ENCODE results near the gene RTRAF.

RTRAF gene

DNA sequence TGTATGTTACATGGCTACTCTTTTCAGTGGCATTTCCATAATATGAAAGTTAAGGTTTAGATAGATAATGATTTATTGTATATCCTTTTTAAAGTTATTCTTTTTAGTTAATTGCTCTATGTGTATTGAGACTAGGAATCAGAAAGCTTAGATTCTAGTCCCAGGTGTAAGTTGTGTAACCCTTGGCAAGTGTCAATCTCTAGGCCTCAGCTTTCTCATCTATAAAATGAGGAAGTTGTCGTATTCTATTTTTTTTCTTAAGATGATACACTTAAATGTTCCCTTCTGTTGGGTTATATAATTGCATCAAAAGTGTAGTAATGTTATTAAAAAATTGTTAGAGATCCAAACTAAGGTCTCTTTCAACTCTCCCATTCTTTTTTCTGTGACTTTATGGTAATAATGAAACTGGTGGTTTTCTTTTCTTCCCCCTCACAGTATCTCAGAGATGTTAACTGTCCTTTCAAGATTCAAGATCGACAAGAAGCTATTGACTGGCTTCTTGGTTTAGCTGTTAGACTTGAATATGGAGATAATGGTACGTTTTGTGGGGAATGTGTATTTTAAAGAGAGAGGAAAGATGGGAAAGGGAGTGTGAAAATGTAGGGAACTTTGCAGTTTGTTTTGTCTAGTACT lies 4.1 kb downstream of the RTRAF start:
- DNase-seq (ENCODE audit: low spot score): no peak

DNA sequence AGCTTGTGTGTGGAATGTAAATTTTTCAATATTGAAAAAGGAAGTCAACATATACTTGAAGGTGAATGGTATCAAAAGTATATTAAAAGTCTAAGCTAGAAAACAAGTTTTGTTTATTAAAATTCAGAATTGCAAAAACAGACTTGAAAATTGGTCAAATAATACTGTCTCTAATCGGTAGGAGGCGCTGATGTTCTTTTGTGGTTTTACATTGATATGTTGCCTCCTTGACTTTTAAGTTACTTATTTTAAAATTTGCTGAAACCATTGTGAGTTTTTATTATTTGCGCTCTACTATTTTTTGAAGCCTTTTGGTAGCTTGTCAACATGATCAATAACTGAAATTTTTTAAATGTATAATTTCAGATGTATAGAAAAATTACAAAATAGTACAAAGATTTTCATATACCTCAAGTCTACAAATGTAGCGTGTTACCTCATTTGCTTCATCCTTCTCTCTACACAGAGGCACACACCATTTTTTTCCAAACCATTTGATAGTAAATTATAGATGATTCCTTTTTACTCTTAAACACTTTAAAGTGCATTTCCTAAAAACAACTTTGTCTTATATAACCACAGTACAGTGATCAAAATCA lies 6.9 kb downstream of the RTRAF start:
- no peak for DNase-seq (ENCODE audit: low spot score)

DNA sequence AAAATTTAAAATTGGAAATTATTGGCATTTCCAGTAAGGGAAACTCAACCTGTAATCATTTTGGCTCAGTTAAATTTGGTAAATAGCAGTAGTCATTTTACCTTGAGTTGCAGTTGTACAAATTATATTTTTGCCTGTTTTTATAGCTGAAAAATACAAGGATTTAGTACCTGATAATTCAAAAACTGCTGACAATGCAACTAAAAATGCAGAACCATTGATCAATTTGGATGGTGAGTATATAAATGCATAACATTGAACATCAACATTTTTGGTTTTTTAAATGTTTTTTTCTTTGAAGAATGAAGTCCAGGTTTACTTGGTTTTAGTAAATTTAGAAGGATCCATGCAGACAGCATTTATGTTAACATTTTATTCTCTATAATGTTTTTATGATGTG lies 9.0 kb downstream of the RTRAF start:
- DNase-seq (ENCODE audit: low spot score): no peak

DNA sequence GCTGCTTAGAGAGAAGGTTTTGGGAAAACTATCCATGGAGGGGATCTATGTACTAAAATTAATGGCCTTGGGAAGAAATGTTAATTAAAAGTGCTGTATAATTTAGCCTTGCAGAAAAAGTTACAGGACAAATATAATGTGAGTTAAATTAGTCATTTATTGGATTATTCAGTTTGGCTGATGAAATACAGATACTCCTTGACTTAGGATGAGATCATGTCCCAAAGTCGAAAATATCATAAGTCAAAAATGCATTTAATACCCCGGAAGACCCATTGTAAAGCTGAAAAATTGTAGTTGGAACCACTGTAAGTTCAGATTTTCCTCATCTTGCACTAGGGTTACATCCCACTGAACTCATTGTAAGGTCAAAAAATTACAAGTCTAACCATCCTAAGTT lies 9.7 kb downstream of the RTRAF start:
- DNase-seq (ENCODE audit: low spot score): no peak

DNA sequence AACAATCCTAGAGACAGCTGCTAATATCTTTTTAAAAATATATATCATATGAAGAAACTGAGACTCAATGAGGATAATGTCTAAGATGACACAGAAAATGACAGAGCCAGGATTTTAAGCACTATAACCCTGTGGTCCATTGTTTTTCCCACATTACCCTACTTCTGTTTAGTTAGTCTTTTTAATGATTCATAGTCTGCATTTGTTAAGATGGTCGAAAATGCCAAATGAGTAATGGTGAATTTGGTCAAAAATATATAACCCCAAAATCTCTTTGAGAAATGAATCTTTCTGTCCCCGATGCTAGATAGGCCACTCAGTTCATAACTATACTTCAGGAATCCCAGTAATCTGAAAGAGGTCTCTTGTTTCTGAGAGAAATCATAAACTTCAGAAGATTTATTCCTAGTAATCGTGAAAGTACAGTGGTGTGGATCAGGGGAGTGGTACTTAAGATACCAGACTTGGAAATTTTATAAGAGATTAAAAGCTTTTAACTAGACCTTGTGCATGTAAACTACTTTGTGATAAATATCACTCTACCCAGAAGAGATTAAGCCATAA lies 10.8 kb downstream of the RTRAF start:
- DNase-seq (ENCODE audit: low spot score): no peak

DNA sequence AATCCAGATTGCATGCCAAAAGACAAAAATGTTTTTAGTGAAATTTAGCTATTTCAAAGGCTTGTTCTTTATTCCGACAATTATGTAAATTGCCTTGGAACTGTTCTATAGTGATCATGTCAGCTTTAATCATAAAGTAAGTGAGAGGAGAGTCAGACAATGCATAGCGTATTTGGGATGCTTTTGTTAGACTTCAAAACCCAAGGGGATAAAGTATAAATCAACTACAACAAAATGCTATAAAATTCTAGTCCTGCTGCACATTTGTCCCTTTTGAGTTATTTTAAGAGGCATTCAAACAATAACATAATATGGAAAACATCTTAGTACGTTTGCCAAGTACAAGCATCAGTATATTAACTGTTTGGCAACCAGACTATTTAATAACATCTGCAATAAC lies 11.3 kb downstream of the RTRAF start:
- DNase-seq (ENCODE audit: low spot score): no peak

DNA sequence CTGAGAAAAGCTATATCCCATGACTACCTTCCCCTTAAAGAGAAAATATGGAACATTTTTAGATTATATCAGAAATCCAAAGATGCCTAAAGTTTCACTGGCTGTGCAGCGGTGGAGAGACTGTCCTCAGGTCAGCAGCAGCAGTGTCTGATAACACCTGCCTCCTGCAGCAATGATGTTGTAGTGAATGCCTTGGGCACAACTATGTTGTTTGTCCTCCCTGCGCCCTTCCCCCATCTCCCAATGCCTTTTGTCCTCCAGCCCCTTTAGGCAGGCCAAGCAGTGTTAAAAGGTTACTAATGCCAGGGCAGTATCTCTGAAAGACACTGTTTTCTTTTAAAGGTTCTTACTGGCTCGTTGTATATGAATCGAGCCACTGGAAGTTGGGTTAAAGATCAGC lies 13.2 kb downstream of the RTRAF start:
- DNase-seq (ENCODE audit: low spot score): no peak

DNA sequence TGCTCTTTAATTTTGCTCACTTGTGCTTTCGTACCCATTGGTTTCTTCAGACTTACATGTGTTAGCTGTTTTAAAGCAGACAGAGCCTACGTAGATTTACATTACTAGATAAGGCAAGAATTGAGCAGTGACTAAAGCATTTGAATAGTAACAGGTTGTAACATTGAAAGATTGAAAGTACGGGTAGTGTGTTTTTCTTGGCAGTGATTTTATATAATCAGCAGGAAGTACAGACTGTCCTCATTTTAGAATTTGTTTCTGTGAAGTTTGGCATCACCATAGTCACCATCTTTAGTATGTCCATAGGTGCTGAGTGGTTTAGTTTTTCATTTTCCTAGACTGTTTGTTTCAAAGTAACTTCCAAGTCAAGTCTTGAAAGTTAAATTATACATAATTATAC lies 14.0 kb downstream of the RTRAF start:
- DNase-seq (ENCODE audit: low spot score): no peak

DNA sequence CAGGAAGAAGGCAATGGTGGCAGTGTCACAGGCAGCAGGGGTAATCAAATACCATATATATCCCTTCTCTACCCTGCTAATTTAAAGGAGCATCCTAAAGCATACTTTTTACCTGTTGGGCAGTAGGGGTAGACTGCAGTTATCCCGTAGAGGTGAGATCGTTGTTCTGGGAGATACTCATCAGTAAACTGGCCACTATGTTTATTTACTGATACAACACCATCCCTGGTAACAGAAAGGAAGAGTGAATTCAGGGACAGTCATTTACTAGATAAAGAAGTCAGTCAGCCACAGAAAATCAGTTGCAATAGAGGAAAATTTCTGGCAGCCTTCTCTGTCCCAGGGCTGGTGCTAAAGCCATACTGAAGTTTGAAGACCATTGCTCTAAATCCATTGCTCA lies 16.3 kb downstream of the RTRAF start:
- DNase-seq (ENCODE audit: low spot score): no peak

DNA sequence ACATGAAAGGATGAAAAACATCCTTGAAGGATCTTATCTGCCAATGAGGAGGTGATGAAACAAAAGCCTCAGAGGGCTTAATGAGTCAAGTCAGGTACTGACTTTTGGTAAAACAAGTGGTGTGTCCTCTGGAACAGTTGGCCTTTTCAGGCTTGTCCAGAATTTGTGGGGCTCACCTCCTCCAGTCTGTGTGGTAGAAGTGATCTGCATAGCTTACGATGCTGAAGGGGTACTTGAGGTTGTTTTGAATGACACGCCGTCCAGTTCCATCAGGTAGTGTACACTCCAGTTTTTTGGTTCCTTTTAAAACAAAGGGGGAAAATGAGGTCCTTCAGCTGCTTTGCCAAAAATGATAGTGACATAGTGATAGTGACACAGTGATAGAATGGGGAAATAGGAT lies 17.0 kb downstream of the RTRAF start:
- DNase-seq (ENCODE audit: low spot score): no peak

DNA sequence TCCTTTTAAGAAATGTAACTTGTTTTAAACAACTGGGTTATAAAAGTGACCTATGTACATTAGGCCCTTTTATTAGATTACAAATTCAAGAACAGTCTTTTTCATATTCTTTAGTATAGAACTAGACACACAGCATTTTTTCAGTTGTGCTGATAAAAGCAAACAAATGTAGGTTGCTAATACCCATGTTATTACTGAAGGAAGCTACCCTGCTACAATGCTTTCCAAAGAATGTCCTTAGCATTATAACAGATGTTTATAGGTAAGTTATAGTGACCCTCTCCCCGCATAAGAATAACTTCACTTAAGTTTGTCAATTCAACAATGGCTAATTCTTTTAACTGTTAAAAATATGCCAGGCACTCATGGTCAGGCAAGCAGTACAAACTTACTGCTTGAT lies 17.9 kb downstream of the RTRAF start:
- no peak for DNase-seq (ENCODE audit: low spot score)

DNA sequence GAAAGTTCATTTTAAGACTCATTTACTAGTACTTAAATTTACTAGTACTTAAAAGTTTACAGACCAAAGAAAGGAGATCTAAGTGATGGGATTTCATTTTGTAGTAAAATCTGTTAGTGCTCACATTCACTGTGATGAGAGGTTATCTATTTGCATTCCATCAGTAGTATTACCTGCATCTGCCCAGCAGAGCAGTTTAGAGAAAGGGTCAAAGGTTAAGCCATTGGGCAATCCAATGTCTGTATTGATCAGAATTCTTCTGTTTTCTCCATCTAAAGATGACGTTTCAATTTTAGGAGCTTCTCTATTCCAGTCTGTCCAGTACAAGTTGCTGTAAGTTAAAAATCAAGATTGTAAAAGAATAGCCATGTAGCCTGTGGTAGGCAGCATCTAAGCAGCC lies 18.3 kb downstream of the RTRAF start:
- no peak for DNase-seq (ENCODE audit: low spot score)

DNA sequence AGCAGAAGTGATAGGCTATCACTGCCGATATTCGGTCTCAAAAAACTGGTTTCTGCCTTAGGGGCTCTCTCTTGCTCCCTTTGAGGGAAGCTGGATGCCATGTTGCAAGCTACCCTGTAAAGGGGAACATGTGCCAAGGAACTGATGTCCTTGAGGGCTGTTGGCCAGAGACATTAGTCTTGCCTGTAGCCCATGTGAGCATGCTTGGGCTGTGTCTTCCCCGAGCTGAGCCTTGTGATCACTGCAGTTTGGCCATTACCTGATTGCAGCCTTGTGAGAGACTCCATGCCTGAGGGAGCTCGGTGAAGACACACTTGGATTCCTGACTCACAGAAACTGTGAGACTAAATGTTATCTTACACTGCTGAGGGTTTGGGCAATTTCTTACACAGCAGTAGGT lies 18.8 kb downstream of the RTRAF start:
- DNase-seq (ENCODE audit: low spot score): no peak

DNA sequence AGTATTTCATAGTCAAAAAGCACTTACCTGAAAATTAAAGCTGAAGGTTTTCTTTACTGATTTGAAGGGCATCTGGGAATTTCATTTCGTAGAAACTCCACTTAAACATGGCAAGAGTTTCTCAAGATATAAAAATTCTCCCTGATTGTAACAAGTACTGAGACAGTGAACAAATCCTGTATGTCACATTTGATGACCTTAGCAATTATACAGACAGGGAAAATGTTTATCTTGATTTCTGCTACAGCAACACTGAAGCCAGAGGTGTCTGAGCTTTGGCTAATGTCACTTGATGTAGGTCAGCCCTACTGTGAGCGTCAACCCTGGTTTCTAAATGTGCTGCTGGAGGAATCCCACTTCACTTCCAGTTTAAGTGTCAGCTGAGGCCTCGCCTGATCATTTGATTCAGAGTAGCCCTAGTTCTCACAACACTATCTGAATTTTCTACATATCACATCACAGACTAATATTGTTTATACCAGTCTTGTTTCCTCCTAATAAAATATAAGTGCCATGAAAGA lies 20.9 kb downstream of the RTRAF start:
- no peak for DNase-seq (ENCODE audit: low spot score)

DNA sequence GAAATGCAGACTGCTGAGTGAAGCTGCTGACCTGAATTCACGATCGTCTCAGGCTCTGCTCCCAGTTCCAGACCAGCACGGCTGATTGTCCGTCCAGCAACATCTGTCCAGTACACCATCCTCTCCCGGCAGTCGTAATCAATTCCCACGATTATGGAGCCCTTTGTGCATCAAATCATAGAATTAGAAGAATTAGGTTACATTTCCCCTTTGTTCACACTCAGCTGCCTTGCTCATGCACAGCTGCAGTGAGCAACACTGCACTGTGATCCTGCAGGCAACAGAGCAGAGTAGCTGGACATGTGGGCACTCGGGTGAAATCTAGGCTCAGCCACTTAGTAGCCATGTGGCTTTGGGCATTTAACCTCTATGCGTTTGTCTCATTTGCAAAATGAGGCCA lies 22.2 kb downstream of the RTRAF start:
- no peak for DNase-seq (ENCODE audit: low spot score)

DNA sequence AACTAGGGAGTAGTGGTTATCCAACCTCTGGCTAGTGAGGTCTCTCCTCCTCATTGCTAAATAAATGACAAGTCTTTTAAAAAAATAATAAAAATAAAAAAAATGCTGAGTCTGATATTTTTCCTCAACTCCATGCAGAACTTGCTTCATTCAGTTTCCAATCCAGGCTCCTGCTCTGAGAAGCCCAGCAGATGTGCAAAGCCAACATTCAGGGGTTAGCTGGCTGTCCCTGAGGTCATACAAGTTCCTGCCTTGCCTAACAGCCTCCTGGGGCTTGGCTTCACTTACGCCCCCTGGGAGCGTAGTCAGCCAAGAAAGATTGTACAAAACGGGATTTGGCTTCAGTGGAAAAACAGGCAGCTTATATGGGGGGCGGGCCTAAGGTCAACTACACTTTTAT lies 23.3 kb downstream of the RTRAF start:
- DNase-seq (ENCODE audit: low spot score): no peak

DNA sequence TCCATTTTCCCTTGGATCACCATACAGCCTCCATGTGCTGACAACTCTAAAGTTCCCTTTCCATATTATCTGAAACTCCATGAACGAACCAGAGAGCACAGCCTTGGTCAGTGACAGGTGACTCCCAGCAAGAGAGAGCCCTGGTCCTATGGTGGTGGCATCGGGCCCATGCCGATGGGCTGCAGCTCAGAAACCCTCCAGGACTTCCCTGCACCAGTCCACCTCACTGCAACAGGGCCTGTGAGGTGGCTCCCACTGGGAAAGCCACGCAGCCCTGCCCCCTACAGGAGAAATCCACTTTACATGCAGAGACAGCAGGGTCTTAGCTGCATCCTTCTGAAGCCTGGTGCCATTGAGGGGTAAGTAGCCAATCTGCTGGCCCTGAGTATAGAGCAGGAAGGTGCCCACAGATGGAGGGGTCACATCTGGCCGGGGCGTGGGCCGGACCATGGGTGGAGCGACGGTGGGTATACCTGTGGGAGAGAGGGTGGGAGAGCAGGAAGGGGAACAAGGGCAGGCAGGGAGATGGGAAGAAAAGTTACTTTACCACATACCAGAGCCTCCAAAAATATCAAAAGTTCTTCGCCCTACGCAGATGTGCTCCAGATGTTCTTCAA lies 24.7 kb downstream of the RTRAF start:
- DNase-seq (ENCODE audit: low spot score): peak; percentile 20

DNA sequence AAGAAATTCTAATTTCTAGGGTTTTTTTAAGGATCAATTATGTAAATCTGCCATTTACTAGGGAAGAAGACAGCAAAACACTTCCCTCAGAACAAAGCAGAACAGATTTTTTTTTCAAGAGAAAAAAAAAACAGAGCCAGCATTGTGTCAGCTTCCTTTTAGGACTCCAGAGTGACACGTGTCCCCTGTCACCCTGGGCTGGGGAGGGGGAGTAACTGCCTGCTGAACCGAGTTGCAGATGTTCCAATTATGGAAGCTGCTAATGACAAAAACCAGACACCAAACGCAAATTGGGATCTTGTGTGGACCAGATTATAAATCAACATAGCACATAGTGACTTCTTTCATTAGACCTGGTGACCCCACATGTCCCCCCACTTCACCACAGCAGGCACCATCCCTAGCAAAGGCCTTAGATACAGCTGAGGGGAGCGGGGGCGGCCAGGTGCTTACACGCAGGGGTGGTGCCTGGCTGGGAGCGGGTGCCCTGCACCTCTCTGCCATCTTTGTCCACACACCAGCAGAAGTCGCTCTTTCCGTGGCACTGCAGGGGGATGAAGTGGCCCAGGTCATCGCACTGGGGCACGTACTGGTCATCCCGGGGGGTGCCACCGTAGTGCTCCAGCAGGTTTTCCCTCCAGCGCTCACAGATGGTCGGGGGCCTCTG lies 25.4 kb downstream of the RTRAF start:
- no peak for DNase-seq (ENCODE audit: low spot score)

DNA sequence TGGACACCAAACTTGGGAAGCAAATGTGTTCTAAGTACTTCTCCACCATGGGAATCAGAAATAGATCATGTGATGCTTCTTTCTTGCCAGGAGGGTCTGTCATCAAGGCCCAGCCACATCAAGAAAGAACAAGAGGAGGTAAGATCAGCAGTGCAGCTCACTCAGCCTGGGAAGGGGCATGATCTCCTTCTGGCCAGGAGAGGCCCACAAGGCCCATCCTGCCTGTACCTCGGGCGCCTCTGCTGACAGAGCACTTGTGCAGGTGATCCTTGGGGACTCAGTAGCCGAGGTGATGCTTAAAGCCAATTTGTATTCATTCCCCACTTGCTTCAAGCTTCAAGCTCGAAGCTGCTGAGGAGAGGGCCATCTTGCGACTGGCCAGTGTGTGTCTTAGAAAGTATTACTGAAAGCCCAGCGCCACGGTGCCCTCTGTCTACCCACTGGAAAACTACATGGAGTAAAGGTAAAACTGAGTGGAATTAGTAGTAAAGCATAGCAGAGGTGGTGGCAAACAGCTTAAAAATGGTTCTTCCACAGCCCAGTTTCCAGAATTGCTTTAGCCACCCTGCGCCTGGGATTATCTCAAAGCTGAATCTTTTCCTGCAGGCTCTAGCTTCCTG lies 26.2 kb downstream of the RTRAF start:
- DNase-seq (ENCODE audit: low spot score): peak; percentile 11

DNA sequence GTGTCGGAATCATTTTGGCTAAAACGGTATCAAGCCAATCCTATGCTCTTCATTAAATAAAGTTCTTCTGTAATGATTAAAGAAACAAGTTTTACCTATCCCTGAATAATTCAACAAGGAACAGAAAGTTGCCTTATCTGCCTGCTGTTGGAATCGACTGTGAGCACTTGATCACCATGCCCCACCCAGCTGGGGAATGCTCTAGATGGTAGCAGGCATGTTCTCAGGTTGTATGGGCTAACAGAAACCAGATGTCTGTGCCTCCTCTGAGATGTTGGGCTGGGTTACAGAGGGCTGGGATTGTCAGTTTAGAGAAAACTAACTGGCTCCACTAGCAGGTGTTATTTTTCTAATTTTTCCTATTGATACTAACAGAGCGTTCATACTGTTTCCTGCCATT lies 28.9 kb downstream of the RTRAF start:
- no peak for DNase-seq (ENCODE audit: low spot score)

DNA sequence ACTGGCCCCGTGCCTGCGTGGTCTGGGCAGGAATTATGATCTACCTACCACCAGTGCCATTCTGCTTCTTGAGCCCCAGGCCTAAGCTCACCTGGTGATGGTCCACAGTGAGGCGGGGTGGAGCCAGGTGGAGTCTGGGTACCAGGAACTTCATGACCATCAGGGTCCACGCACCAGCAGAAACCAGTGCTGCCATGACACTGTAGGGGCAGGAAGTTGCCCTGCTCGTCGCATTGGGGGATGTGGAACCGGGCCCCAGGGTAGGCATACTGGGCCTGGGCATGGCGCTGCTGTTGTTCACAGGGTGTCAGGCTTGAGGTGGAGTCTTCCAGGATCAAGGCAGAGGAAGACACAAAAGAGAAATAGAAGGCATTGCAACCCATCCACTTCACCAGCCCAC lies 29.6 kb downstream of the RTRAF start:
- DNase-seq (ENCODE audit: low spot score): no peak

DNA sequence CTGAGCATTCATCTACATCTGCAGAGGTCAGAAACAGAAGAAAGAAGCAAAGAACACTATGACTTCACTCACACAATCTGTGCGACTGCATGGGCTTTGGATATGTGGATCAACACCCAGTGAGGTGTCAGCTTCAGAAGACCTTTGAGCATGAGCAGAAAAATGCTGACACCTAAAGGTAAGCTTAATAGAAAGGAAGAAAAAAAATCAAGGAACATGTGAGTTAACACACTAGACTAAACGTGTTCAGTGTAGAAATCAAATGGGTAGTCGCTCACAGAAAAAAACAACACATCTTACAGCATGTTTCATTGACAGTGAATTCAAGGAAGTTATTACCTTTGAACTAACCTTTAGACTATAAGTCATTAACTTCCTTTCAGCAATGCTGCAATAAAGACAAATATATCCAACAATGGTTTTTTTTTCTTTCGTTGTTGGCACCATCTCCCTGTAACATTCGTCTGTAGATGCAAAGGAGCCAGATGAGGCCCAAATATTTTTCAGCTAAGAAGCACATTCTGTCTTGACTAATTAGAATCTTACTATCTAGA lies 30.9 kb downstream of the RTRAF start:
- no peak for DNase-seq (ENCODE audit: low spot score)
